Measurements from ENCODE around the gene OVCH1. TPM values are rescaled to one million over a fixed set of nuclear protein-coding genes. Genes with fewer than 3 reads are reported as not detected.

Gene OVCH1
- total RNA-seq, 1 experiment from 2014 or later, result not detected

DNA sequence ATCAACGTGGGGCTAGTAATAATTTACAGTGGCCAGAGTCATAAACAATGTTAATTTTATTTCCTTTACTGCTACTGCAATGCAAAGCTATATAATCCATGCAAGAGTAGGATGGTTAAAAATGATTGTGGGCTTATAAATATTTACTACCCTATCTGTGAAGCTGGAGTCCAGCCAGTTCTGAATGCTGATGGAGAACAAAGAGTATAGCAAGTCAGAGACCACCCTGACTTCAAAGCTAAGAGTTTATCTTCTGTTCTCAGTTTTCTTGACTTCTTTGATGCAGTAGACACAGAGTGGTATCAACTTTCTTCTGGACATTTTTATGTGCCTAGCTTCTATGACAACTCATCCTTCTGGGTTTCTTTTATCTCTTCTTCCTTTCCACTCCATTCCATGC, 34.0 kb upstream of the OVCH1 start:
- DNase-seq (ENCODE audit: low read depth, low spot score) (no peak), ATAC-seq (no peak)
- no peaks in the 10 kb centered on the region for H3K36me3 ChIP-seq (ENCODE audit: control insufficient read depth in 1 of 2, insufficient read depth in 2 of 2, low read length in 2 of 2)
- H3K4me2 ChIP-seq (ENCODE audit: low read length), result no peak overlapping the region
- CTCF ChIA-PET, result no interaction called here
- no peak overlapping the region for H3K9ac ChIP-seq (ENCODE audit: low read length)
- TF ChIP-seq EZH2 (IDR thresholded peaks at IDR 0.05) (no peak), ZNF274 (IDR thresholded peaks at IDR 0.05; ENCODE audit: low read depth, low read length) (no peak), YY1 (IDR thresholded peaks at IDR 0.05; ENCODE audit: extremely low read depth, insufficient replicate concordance, low read depth, low read length) (no peak), ZBTB33 (IDR thresholded peaks at IDR 0.05; ENCODE audit: extremely low read depth, insufficient replicate concordance, low read length) (no peak), SRF (IDR thresholded peaks at IDR 0.05; ENCODE audit: low read depth) (no peak), EGR1 (IDR thresholded peaks at IDR 0.05; ENCODE audit: low read depth) (no peak), CEBPB (IDR thresholded peaks at IDR 0.05; ENCODE audit: low read depth) (no peak), RAD21 (IDR thresholded peaks at IDR 0.05; ENCODE audit: low read depth) (no peak)
- no peaks in the 10 kb centered on the region for H3K9me2 ChIP-seq (ENCODE audit: insufficient read depth)
- no peak overlapping the region for H2AFZ ChIP-seq (ENCODE audit: low read depth, low read length, poor library complexity, severe bottlenecking)
- BruUV-seq (replicated peaks), result no TSS peak
- H3K27ac ChIP-seq (ENCODE audit: low read depth, low read length), result no peak overlapping the region
- intact Hi-C loops (cut with micrococcal nuclease), result no loop called here
- H4K20me1 ChIP-seq (ENCODE audit: insufficient read depth), result no peaks in the 10 kb centered on the region
- POLR2A ChIA-PET, result no interaction called here
- H3K9me3 ChIP-seq (ENCODE audit: control insufficient read depth in 1 of 2, insufficient read depth in 1 of 2, low read depth in 1 of 2, low read length in 2 of 2), result no peaks in the 10 kb centered on the region
- RAD21 ChIA-PET (ENCODE audit: low non-redundant PET in 1 of 2, low total read pairs in 2 of 2, uncharacterized antibody in 2 of 2, unreplicated experiment in 2 of 2), result no interaction called here
- no peaks in the 10 kb centered on the region; the same call in 1 of the 2 replicates for H3K27me3 ChIP-seq (ENCODE audit: insufficient read depth, low read length)
- H3K4me3 ChIP-seq (replicated peaks in 1 of 2; ENCODE audit: low read depth in 1 of 2, low read length in 2 of 2), result no peak overlapping the region
- no peaks in the 10 kb centered on the region for H3K4me1 ChIP-seq (ENCODE audit: control insufficient read depth in 1 of 2, insufficient read depth in 2 of 2, low read length in 2 of 2)
- H3K79me2 ChIP-seq (ENCODE audit: insufficient read depth, low read length), result no peaks in the 10 kb centered on the region

- ChIA-PET POLR2A (no interaction called here), RAD21 (ENCODE audit: low non-redundant PET in 1 of 2, low total read pairs in 2 of 2, uncharacterized antibody in 2 of 2, unreplicated experiment in 2 of 2) (no interaction called here), CTCF (no interaction called here)
- Histone ChIP-seq H3K27ac (ENCODE audit: low read depth, low read length) (no peak overlapping the region), H3K4me2 (ENCODE audit: low read length) (no peak overlapping the region), H2AFZ (ENCODE audit: low read depth, low read length, poor library complexity, severe bottlenecking) (no peak overlapping the region), H3K36me3 (ENCODE audit: control insufficient read depth in 1 of 2, insufficient read depth in 2 of 2, low read length in 2 of 2) (no peaks in the 10 kb centered on the region), H3K27me3 (ENCODE audit: insufficient read depth, low read length) (no peaks in the 10 kb centered on the region; the same call in 1 of the 2 replicates), H3K4me3 (replicated peaks in 1 of 2; ENCODE audit: low read depth in 1 of 2, low read length in 2 of 2) (no peak overlapping the region), H3K9ac (ENCODE audit: low read length) (no peak overlapping the region), H3K4me1 (ENCODE audit: control insufficient read depth in 1 of 2, insufficient read depth in 2 of 2, low read length in 2 of 2) (no peaks in the 10 kb centered on the region), H3K79me2 (ENCODE audit: insufficient read depth, low read length) (no peaks in the 10 kb centered on the region), H3K9me2 (ENCODE audit: insufficient read depth) (no peaks in the 10 kb centered on the region), H3K9me3 (ENCODE audit: control insufficient read depth in 1 of 2, insufficient read depth in 1 of 2, low read depth in 1 of 2, low read length in 2 of 2) (no peaks in the 10 kb centered on the region), H4K20me1 (ENCODE audit: insufficient read depth) (no peaks in the 10 kb centered on the region)
- intact Hi-C loops (cut with micrococcal nuclease), result no loop called here
- ATAC-seq (no peak), DNase-seq (ENCODE audit: low read depth, low spot score) (no peak)
- no TSS peak for BruUV-seq (replicated peaks)
- TF ChIP-seq RAD21 (IDR thresholded peaks at IDR 0.05; ENCODE audit: low read depth) (no peak), TCF7L2 (IDR thresholded peaks at IDR 0.05; ENCODE audit: borderline replicate concordance, extremely low read depth, insufficient read depth, insufficient read length) (no peak), ZBTB33 (IDR thresholded peaks at IDR 0.05; ENCODE audit: extremely low read depth, insufficient replicate concordance, low read length) (no peak), POLR2A (IDR thresholded peaks at IDR 0.05; ENCODE audit: borderline replicate concordance, extremely low read depth, insufficient read depth, insufficient read length) (no peak), EZH2 (IDR thresholded peaks at IDR 0.05) (no peak), ZFX (IDR thresholded peaks at IDR 0.05) (no peak), CBX3 (IDR thresholded peaks at IDR 0.05; ENCODE audit: low read depth) (no peak), SIN3A (IDR thresholded peaks at IDR 0.05; ENCODE audit: low read depth) (no peak), FOSL1 (IDR thresholded peaks at IDR 0.05; ENCODE audit: low read depth) (no peak)
- TF ChIP-seq, protein P1, sequence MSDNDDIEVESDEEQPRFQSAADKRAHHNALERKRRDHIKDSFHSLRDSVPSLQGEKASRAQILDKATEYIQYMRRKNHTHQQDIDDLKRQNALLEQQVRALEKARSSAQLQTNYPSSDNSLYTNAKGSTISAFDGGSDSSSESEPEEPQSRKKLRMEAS (IDR thresholded peaks at IDR 0.05), result no peak
- TF ChIP-seq, protein P2, sequence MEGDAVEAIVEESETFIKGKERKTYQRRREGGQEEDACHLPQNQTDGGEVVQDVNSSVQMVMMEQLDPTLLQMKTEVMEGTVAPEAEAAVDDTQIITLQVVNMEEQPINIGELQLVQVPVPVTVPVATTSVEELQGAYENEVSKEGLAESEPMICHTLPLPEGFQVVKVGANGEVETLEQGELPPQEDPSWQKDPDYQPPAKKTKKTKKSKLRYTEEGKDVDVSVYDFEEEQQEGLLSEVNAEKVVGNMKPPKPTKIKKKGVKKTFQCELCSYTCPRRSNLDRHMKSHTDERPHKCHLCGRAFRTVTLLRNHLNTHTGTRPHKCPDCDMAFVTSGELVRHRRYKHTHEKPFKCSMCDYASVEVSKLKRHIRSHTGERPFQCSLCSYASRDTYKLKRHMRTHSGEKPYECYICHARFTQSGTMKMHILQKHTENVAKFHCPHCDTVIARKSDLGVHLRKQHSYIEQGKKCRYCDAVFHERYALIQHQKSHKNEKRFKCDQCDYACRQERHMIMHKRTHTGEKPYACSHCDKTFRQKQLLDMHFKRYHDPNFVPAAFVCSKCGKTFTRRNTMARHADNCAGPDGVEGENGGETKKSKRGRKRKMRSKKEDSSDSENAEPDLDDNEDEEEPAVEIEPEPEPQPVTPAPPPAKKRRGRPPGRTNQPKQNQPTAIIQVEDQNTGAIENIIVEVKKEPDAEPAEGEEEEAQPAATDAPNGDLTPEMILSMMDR (IDR thresholded peaks at IDR 0.05 in 2 of 3, conservative IDR thresholded peaks at IDR 0.05 in 1 of 3; ENCODE audit: borderline replicate concordance in 1 of 3, insufficient read depth in 1 of 3, low read depth in 2 of 3, low read length in 2 of 3), result no peak
These were observed 33.0 kb upstream of the OVCH1 start for GRCh38 chr12:29530436-29530835.

Data from HCT116 (cell line).